OCI-LY7 (cell line): ENCODE data around the gene DAZL.

ENCODE experiments used
- EZH2phosphoT487 ChIP-seq: fragments of 200-600 bp; sonication (generic); IDR thresholded peaks from 2 replicates; pipeline ENCODE4 v1.6.1; 2018; ENCODE audit warnings: low read depth, borderline replicate concordance, mild to moderate bottlenecking, mixed run types, antibody characterized with exemption, low read length, moderate library complexity, mixed read lengths
- TF ChIP-seq, protein P1 (sequence below): fragments of 200-600 bp; sonication (generic); conservative IDR thresholded peaks from 2 replicates; pipeline ENCODE4 v1.5.1; 2014; ENCODE audit warnings: mild to moderate bottlenecking, antibody characterized with exemption, low read length, moderate library complexity, mixed read lengths

DNA sequence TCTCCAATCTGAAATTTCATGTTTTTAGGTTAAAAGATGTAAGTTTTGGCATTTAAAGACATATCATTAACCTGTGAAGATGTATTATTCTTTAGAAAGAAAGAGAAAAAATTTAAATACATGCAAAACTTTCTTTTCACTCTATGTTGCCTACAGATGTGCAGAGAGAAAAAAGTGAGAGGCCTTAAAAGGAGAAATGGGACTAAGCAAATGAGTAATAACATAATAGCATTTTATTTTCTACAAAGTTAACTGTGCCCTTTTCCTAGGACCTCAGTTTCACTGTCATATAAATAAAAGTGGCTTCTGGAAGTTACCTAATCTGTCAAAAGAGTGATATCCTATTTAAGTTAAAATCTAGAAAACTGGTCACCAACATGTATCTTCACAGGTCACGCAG lies 16.1 kb downstream of the DAZL start:
- TF ChIP-seq EZH2phosphoT487: no peak
- TF ChIP-seq, protein P1, sequence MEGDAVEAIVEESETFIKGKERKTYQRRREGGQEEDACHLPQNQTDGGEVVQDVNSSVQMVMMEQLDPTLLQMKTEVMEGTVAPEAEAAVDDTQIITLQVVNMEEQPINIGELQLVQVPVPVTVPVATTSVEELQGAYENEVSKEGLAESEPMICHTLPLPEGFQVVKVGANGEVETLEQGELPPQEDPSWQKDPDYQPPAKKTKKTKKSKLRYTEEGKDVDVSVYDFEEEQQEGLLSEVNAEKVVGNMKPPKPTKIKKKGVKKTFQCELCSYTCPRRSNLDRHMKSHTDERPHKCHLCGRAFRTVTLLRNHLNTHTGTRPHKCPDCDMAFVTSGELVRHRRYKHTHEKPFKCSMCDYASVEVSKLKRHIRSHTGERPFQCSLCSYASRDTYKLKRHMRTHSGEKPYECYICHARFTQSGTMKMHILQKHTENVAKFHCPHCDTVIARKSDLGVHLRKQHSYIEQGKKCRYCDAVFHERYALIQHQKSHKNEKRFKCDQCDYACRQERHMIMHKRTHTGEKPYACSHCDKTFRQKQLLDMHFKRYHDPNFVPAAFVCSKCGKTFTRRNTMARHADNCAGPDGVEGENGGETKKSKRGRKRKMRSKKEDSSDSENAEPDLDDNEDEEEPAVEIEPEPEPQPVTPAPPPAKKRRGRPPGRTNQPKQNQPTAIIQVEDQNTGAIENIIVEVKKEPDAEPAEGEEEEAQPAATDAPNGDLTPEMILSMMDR: no peak
